Kidney epithelial cell (primary cell): Measurements from ENCODE around the gene SORCS2. TPM values are rescaled to one million over a fixed set of nuclear protein-coding genes. Genes with fewer than 3 reads are reported as not detected.

ENCODE experiments used
- DNase-seq: peaks from one replicate; pipeline ENCODE4 v3.0.0-alpha.2; 2010; ENCODE audit warnings: low read depth
- H3K27me3 ChIP-seq: 2 replicates; pipeline ENCODE4 v1.6.0; 2011; ENCODE audit warnings: low read length; ENCODE audit not compliant: control insufficient read depth, insufficient read depth
- H3K36me3 ChIP-seq: 2 replicates; pipeline ENCODE4 v1.5.1; 2011; ENCODE audit warnings: low read length; ENCODE audit not compliant: control insufficient read depth, insufficient read depth
- H3K4me3 ChIP-seq: 2 replicates; pipeline ENCODE4 v1.5.1; 2011; ENCODE audit warnings: low read depth, mild to moderate bottlenecking, control low read depth, low read length
- total RNA-seq: library from RNA; depleted of rRNA; stranded (reverse); fragments of >200 nt; gene quantifications from 2 replicates; pipeline ENCODE4 v1.2.3, GENCODE V29; 2015
- TF ChIP-seq, protein P1 (sequence below): IDR thresholded peaks from 2 replicates; pipeline ENCODE4 v1.5.1; 2011; ENCODE audit warnings: mild to moderate bottlenecking, moderate library complexity, low read length, control low read depth, inconsistent platforms; ENCODE audit not compliant: insufficient read depth, poor library complexity, severe bottlenecking

The SORCS2 gene
- total RNA-seq, 1 donor from 2014 or later: 1.4 TPM

- TF ChIP-seq, protein P1, sequence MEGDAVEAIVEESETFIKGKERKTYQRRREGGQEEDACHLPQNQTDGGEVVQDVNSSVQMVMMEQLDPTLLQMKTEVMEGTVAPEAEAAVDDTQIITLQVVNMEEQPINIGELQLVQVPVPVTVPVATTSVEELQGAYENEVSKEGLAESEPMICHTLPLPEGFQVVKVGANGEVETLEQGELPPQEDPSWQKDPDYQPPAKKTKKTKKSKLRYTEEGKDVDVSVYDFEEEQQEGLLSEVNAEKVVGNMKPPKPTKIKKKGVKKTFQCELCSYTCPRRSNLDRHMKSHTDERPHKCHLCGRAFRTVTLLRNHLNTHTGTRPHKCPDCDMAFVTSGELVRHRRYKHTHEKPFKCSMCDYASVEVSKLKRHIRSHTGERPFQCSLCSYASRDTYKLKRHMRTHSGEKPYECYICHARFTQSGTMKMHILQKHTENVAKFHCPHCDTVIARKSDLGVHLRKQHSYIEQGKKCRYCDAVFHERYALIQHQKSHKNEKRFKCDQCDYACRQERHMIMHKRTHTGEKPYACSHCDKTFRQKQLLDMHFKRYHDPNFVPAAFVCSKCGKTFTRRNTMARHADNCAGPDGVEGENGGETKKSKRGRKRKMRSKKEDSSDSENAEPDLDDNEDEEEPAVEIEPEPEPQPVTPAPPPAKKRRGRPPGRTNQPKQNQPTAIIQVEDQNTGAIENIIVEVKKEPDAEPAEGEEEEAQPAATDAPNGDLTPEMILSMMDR: no peak
- Histone ChIP-seq H3K27me3 (peaks cover 17% of the 10 kb centered on the region), H3K4me3 (no peak overlapping the region), H3K36me3 (no peaks in the 10 kb centered on the region)
- no peak for DNase-seq
Observed at GRCh38 chr4:7361280-7361895, 169.1 kb downstream of the SORCS2 start.

- TF ChIP-seq, protein P1: no peak
- Histone ChIP-seq H3K36me3 (no peaks in the 10 kb centered on the region), H3K4me3 (no peak overlapping the region), H3K27me3 (peaks cover 22% of the 10 kb centered on the region)
- no peak for DNase-seq
Observed at GRCh38 chr4:7362341-7362740, 170.0 kb downstream of the SORCS2 start.

DNA sequence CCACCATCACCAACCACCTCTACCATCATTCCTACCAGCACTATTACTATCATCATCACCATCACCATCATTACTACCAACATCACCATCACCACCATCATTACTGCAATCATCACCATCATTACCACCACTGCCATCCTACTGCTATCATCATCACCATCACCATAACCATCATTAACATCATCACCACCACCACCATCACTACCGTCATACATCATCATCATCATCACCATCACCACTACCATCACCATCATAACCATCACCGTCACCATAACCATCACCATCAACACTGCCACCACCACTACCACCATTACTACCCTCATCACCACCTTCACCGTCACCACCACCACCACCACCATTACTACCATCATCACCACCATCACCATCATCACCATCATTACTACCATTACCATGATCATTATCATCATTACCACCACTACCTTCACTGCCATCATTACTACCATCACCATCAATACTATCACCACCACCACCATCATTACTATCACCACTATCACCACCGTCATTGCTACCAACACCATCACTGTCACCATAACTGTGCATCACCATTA lies 170.6 kb downstream of the SORCS2 start:
- no peak for DNase-seq
- no peak overlapping the region for H3K4me3 ChIP-seq
- TF ChIP-seq, protein P1: no peak
- no peaks in the 10 kb centered on the region for H3K36me3 ChIP-seq
- H3K27me3 ChIP-seq: peaks cover 23% of the 10 kb centered on the region

- TF ChIP-seq, protein P1: no peak
- DNase-seq: no peak
- Histone ChIP-seq H3K27me3 (peaks cover 24% of the 10 kb centered on the region), H3K4me3 (no peak overlapping the region), H3K36me3 (no peaks in the 10 kb centered on the region)
Observed at GRCh38 chr4:7364979-7365378, 172.6 kb downstream of the SORCS2 start.

DNA sequence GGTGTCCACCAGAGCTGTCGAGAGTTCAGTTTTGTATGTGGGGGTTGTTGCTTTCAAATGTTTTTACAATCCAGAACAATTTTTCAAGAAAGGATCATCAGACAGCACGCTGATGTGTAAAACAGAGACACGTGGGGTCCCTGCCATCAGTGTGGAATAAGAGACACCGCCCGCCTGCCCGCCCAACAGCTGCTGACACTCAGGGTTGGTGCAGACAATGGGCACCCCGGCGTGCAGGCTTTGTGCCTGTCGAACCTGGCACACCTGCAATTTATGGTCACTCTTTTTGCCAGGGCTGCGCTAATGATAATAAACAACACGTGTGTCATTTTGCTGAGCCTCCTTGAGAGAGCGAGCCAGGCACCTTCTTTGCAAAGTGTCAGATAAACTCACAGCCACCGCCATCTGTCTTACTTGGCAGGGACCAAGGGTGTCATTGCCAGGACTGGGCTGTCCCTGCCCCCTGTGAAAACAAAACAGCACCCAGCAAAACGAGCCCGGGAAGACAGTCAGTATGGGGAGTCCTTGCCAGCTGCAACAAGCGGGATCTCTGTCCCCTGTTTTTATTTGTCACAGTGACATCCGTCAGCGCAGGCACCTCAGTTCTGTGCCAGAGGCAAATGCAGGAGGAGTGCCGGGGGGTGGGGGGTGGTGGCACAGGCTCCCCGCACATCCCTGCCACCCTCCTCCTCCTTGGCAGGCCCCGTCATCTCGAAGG lies 173.3 kb downstream of the SORCS2 start:
- DNase-seq: no peak
- H3K36me3 ChIP-seq: no peaks in the 10 kb centered on the region
- H3K27me3 ChIP-seq: peaks cover 26% of the 10 kb centered on the region
- TF ChIP-seq, protein P1: no peak
- H3K4me3 ChIP-seq: no peak overlapping the region
